Caki2 (cell line): ENCODE data around the gene VTI1A. TPM values are rescaled to one million over a fixed set of nuclear protein-coding genes. Genes with fewer than 3 reads are reported as not detected.
"Not testable (repeated sequence)": the region's sequence is repeated elsewhere in the genome, so short reads cannot be mapped to it uniquely, and the experiment has no call there.

Experiments
- DNase-seq: peaks from one replicate; pipeline ENCODE4 v3.0.0-alpha.2; 2015; ENCODE audit warnings: low read depth
- in situ Hi-C: cut with HindIII; loops from 2 replicates; pipeline ENCODE4 v1.10.0; 2016; ENCODE audit warnings: low sequenced_read_pairs, low pct_unique_long_range_greater_than_20kb, mixed read lengths
- total RNA-seq: library from RNA; depleted of rRNA; stranded (reverse); fragments of >200 nt; shearing (Covaris generic); gene quantifications from 2 replicates; pipeline ENCODE4 v1.2.3, GENCODE V29; 2014; ENCODE audit warnings: low replicate concordance

Gene VTI1A
- total RNA-seq, 1 experiment from 2014 or later: 17.8 TPM

GRCh38 chr10:112491144-112491543, 44.1 kb downstream of the VTI1A start:
- in situ Hi-C loops: no loop called here
- DNase-seq: no peak

- no peak for DNase-seq
- in situ Hi-C loops: no loop called here
These were observed 45.7 kb downstream of the VTI1A start for GRCh38 chr10:112492736-112493135.

GRCh38 chr10:112497347-112497950, 50.4 kb downstream of the VTI1A start:
- DNase-seq: no peak
- in situ Hi-C loops: no loop called here

- in situ Hi-C loops: no loop called here
These were observed 51.8 kb downstream of the VTI1A start for GRCh38 chr10:112498806-112499205.

GRCh38 chr10:112499985-112500384, 53.0 kb downstream of the VTI1A start:
- in situ Hi-C loops, DNase-seq: not testable (repeated sequence)

More at GRCh38 chr10:112498806-112499205, 51.8 kb downstream of the VTI1A start:
- DNase-seq: no peak

GRCh38 chr10:112502536-112502935, 55.5 kb downstream of the VTI1A start:
- in situ Hi-C loops: no loop called here
- DNase-seq: no peak

GRCh38 chr10:112503643-112504042, 56.6 kb downstream of the VTI1A start:
- no peak for DNase-seq
- in situ Hi-C loops: no loop called here

- in situ Hi-C loops: no loop called here
- no peak for DNase-seq
These were observed 60.0 kb downstream of the VTI1A start for GRCh38 chr10:112507046-112507445.

GRCh38 chr10:112507988-112508387, 61.0 kb downstream of the VTI1A start:
- in situ Hi-C loops: no loop called here
- DNase-seq: no peak

- DNase-seq: no peak
These were observed 62.7 kb downstream of the VTI1A start for GRCh38 chr10:112509558-112510291.

GRCh38 chr10:112510384-112510783, 63.4 kb downstream of the VTI1A start:
- in situ Hi-C loops: no loop called here
- no peak for DNase-seq

More at GRCh38 chr10:112509558-112510291, 62.7 kb downstream of the VTI1A start:
- in situ Hi-C loops: no loop called here

- DNase-seq: no peak
- in situ Hi-C loops: no loop called here
These were observed 65.3 kb downstream of the VTI1A start for GRCh38 chr10:112512294-112512693.

- in situ Hi-C loops: no loop called here
- DNase-seq: no peak
These were observed 68.1 kb downstream of the VTI1A start for GRCh38 chr10:112515126-112515525.

- DNase-seq: no peak
- in situ Hi-C loops: no loop called here
These were observed 68.8 kb downstream of the VTI1A start for GRCh38 chr10:112515852-112516251.

GRCh38 chr10:112517451-112517862, 70.4 kb downstream of the VTI1A start:
- in situ Hi-C loops: no loop called here
- peak; percentile 41 for DNase-seq

GRCh38 chr10:112519133-112519761, 72.2 kb downstream of the VTI1A start:
- in situ Hi-C loops: no loop called here
- DNase-seq: peak; percentile 12

GRCh38 chr10:112520914-112521313, 73.9 kb downstream of the VTI1A start:
- in situ Hi-C loops: no loop called here
- DNase-seq: no peak

- DNase-seq: no peak
- in situ Hi-C loops: no loop called here
These were observed 77.6 kb downstream of the VTI1A start for GRCh38 chr10:112524641-112525040.

GRCh38 chr10:112525200-112525599, 78.2 kb downstream of the VTI1A start:
- in situ Hi-C loops: no loop called here
- DNase-seq: no peak
